Smooth muscle cell (in vitro differentiated cells): ENCODE measurements around the gene WDR77. TPM values are rescaled to one million over a fixed set of nuclear protein-coding genes. Genes with fewer than 3 reads are reported as not detected.

Experiments used
- DNase-seq: peaks from one replicate; lab custom pipeline; 2025; ENCODE audit not compliant: unreplicated experiment; lab: John Stamatoyannopoulos, UW
- H2AFZ ChIP-seq: fragments of 200-600 bp; sonication (generic); 2 replicates; pipeline ENCODE4 v1.6.0; 2016; ENCODE audit warnings: antibody characterized with exemption, low read depth, mild to moderate bottlenecking
- H3F3A ChIP-seq: fragments of 200-600 bp; sonication (generic); 2 replicates; pipeline ENCODE4 v1.6.0; 2017; ENCODE audit warnings: antibody characterized with exemption, low read depth
- H3K27ac ChIP-seq: fragments of 200-600 bp; sonication (generic); 2 replicates; pipeline ENCODE4 v1.5.1; 2016; ENCODE audit warnings: low read depth, mild to moderate bottlenecking
- H3K27me3 ChIP-seq: fragments of 200-600 bp; sonication (generic); 2 replicates; pipeline ENCODE4 v1.6.1; 2016; ENCODE audit warnings: low read depth, mild to moderate bottlenecking
- H3K36me3 ChIP-seq: fragments of 200-600 bp; sonication (generic); 2 replicates; pipeline ENCODE4 v1.5.1; 2016; ENCODE audit warnings: low read depth
- H3K4me1 ChIP-seq: fragments of 200-600 bp; sonication (generic); 2 replicates; pipeline ENCODE4 v1.5.1; 2016; ENCODE audit warnings: low read depth
- H3K4me2 ChIP-seq: fragments of 200-600 bp; sonication (generic); 2 replicates; pipeline ENCODE4 v1.6.0; 2016; ENCODE audit warnings: mild to moderate bottlenecking
- H3K4me3 ChIP-seq: fragments of 200-600 bp; sonication (generic); 2 replicates; pipeline ENCODE4 v1.5.1; 2016; ENCODE audit warnings: mild to moderate bottlenecking
- H3K79me2 ChIP-seq: fragments of 200-600 bp; sonication (generic); 2 replicates; pipeline ENCODE4 v1.6.0; 2016; ENCODE audit warnings: low read depth, mild to moderate bottlenecking
- H3K9ac ChIP-seq: fragments of 200-600 bp; sonication (generic); 2 replicates; pipeline ENCODE4 v1.6.0; 2016; ENCODE audit warnings: low read depth
- H3K9me3 ChIP-seq: fragments of 200-600 bp; sonication (generic); replicated peaks from 2 replicates; pipeline ENCODE4 v1.5.1; 2016; ENCODE audit warnings: low read depth
- H4K20me1 ChIP-seq: fragments of 200-600 bp; sonication (generic); 2 replicates; pipeline ENCODE4 v1.6.0; 2016; ENCODE audit warnings: low read depth
- CTCF ChIP-seq: fragments of 200-600 bp; sonication (generic); IDR thresholded peaks from 2 replicates; pipeline ENCODE4 v1.5.1; 2017; ENCODE audit warnings: borderline replicate concordance, mild to moderate bottlenecking, antibody characterized with exemption; ENCODE audit not compliant: insufficient read depth, poor library complexity, severe bottlenecking
- WGBS: methylation state at CpG from one replicate; pipeline ENCODE4 v1.1.7; 2016; ENCODE audit warnings: low lambda C conversion rate; 5-methylcytosine and 5-hydroxymethylcytosine counted together
- polyA plus RNA-seq: library from polyadenylated mRNA; unstranded; fragments of >200 nt; fragmentation: Nextera tagmentation; extraction: Ambion mirVana; gene quantifications from 2 replicates; pipeline ENCODE4 v1.2.1, GENCODE V29; 2016
- total RNA-seq: library from RNA; depleted of rRNA; stranded (reverse); fragments of >200 nt; gene quantifications from 2 replicates; pipeline ENCODE4 v1.2.3, GENCODE V29; 2014

Gene WDR77
- total and polyA plus RNA-seq, 2 experiments from 2014 or later, result 22.5 to 35.0 TPM

GRCh38 chr1:111461765-111462164 is 12.7 kb upstream of the WDR77 start:
- TF ChIP-seq CTCF, result no peak
- no peaks in the 10 kb centered on the region for H3K79me2 ChIP-seq
- no peaks in the 10 kb centered on the region for H3K9me3 ChIP-seq
- no peaks in the 10 kb centered on the region for H3K27me3 ChIP-seq
- H3K4me1 ChIP-seq, result no peaks in the 10 kb centered on the region
- H3F3A ChIP-seq, result peaks cover 4% of the 10 kb centered on the region
- H3K4me2 ChIP-seq, result no peak overlapping the region
- no peak for DNase-seq
- H4K20me1 ChIP-seq, result peaks cover 3% of the 10 kb centered on the region
- 98% methylated on average over 6 of the region's 6 CpGs for WGBS
- no peak overlapping the region for H3K9ac ChIP-seq
- H2AFZ ChIP-seq, result no peak overlapping the region
- H3K4me3 ChIP-seq, result no peak overlapping the region
- peaks cover 12% of the 10 kb centered on the region for H3K36me3 ChIP-seq
- H3K27ac ChIP-seq, result no peak overlapping the region

- Histone ChIP-seq H3K4me2 (no peak overlapping the region), H3K9ac (no peak overlapping the region), H3K4me1 (peaks cover 6% of the 10 kb centered on the region), H2AFZ (no peak overlapping the region), H4K20me1 (peaks cover 33% of the 10 kb centered on the region), H3K27ac (no peak overlapping the region), H3K36me3 (peaks cover 5% of the 10 kb centered on the region), H3K79me2 (peaks cover 35% of the 10 kb centered on the region), H3K9me3 (no peaks in the 10 kb centered on the region), H3K27me3 (no peaks in the 10 kb centered on the region), H3K4me3 (no peak overlapping the region), H3F3A (no peaks in the 10 kb centered on the region)
- no peak for TF ChIP-seq CTCF
- 97% methylated on average over 3 of the region's 3 CpGs for WGBS
- DNase-seq, result no peak
These were observed 6.6 kb upstream of the WDR77 start for GRCh38 chr1:111455642-111456031.

- H3F3A ChIP-seq, result no peaks in the 10 kb centered on the region
- no peak overlapping the region for H3K9ac ChIP-seq
- no peak overlapping the region for H3K4me2 ChIP-seq
- no peak for TF ChIP-seq CTCF
- H3K36me3 ChIP-seq, result peaks cover 5% of the 10 kb centered on the region
- no peak for DNase-seq
- H3K4me3 ChIP-seq, result no peak overlapping the region
- no peaks in the 10 kb centered on the region for H3K9me3 ChIP-seq
- peaks cover 33% of the 10 kb centered on the region for H4K20me1 ChIP-seq
- WGBS, result 95% methylated on average over 5 of the region's 5 CpGs
- H3K4me1 ChIP-seq, result peaks cover 12% of the 10 kb centered on the region
- H3K27me3 ChIP-seq, result no peaks in the 10 kb centered on the region
- H3K79me2 ChIP-seq, result peaks cover 41% of the 10 kb centered on the region
- no peak overlapping the region for H2AFZ ChIP-seq
- H3K27ac ChIP-seq, result no peak overlapping the region
These were observed 6.0 kb upstream of the WDR77 start for GRCh38 chr1:111454859-111455641.

- Histone ChIP-seq H2AFZ (no peak overlapping the region), H3K79me2 (peaks cover 50% of the 10 kb centered on the region), H4K20me1 (peaks cover 32% of the 10 kb centered on the region), H3K4me2 (no peak overlapping the region), H3K9me3 (no peaks in the 10 kb centered on the region), H3K27ac (no peak overlapping the region), H3K36me3 (peaks cover 2% of the 10 kb centered on the region), H3K4me1 (peaks cover 14% of the 10 kb centered on the region), H3F3A (no peaks in the 10 kb centered on the region), H3K27me3 (no peaks in the 10 kb centered on the region), H3K4me3 (no peak overlapping the region), H3K9ac (no peak overlapping the region)
- 86% methylated on average over 3 of the region's 3 CpGs for WGBS
- TF ChIP-seq CTCF, result no peak
- no peak for DNase-seq
These were observed 4.7 kb upstream of the WDR77 start for GRCh38 chr1:111453706-111454105.
